K562 (cell line): Measurements from ENCODE around the gene CAMSAP3. TPM values are rescaled to one million over a fixed set of nuclear protein-coding genes. Genes with fewer than 3 reads are reported as not detected.

Source experiments
- CHD4 ChIP-seq: fragments of 200-600 bp; sonication (generic); IDR thresholded peaks from 3 replicates; pipeline ENCODE4 v1.6.1; 2012; ENCODE audit warnings: low read depth, mild to moderate bottlenecking, mixed read lengths, low read length, inconsistent platforms; ENCODE audit not compliant: insufficient read depth, insufficient replicate concordance, poor library complexity, severe bottlenecking
- KLF16 ChIP-seq: IDR thresholded peaks from 2 replicates; pipeline ENCODE4 v1.6.1; 2016; ENCODE audit warnings: antibody characterized with exemption
- MAZ ChIP-seq, 2 experiments: fragments of 450-650 bp in 1 of 2; sonication (generic) in 1 of 2; formaldehyde crosslinking; IDR thresholded peaks in 1 of 2; conservative IDR thresholded peaks in 1 of 2; 2 replicates each; pipeline versions ENCODE4 v1.4.0 to v1.5.0; 2020; ENCODE audit warnings: mild to moderate bottlenecking in 1 of 2, missing genetic modification reagents in 1 of 2
- MTA1 ChIP-seq: fragments of 450-650 bp; IDR thresholded peaks from 2 replicates; pipeline ENCODE4 v1.6.1; 2017; ENCODE audit warnings: borderline replicate concordance
- PHF8 ChIP-seq: fragments of 200-600 bp; sonication (generic); IDR thresholded peaks from 2 replicates; pipeline ENCODE4 v1.6.1; 2012; ENCODE audit warnings: mixed run types, mild to moderate bottlenecking, inconsistent platforms, low read length, moderate library complexity, borderline replicate concordance
- SIRT6 ChIP-seq: IDR thresholded peaks from one replicate; pipeline ENCODE4 v1.6.1; 2012; ENCODE audit warnings: low read depth, mild to moderate bottlenecking, control low read depth, inconsistent platforms, low read length, moderate library complexity
- TCF7 ChIP-seq: sonication (generic); IDR thresholded peaks from 2 replicates; pipeline ENCODE4 v1.6.1; 2016; ENCODE audit warnings: antibody characterized with exemption, borderline replicate concordance
- TRIM28 ChIP-seq: fragments of 450-650 bp; IDR thresholded peaks from 2 replicates; pipeline ENCODE4 v1.6.1; 2017
- ZNF507 ChIP-seq: conservative IDR thresholded peaks from 2 replicates; pipeline ENCODE4 v1.6.1; 2017; ENCODE audit warnings: missing genetic modification characterization, missing compliant biosample characterization
- ZNF830 ChIP-seq: fragments of 250-450 bp; sonication (Bioruptor Pico); IDR thresholded peaks from 2 replicates; pipeline ENCODE4 v1.5.0; 2021; ENCODE audit warnings: mild to moderate bottlenecking
- polyA plus RNA-seq, 8 experiments: library from polyadenylated mRNA; depleted of rRNA in 4 of 8; stranded (reverse) in 5 of 8; unstranded in 3 of 8; fragments of >200 nt; fragmentation: Nextera tagmentation in 2 of 8; fragmentation: Illumina TruSeq in 1 of 8; extraction: Ambion mirVana in 2 of 8; extraction: Trizol in 1 of 8; gene quantifications; 2 replicates each; pipeline versions ENCODE4 v1.2.1 to v1.2.3, GENCODE V29; 2011 to 2014; ENCODE audit warnings: inconsistent platforms in 1 of 8, missing spikeins in 1 of 8
- total RNA-seq, 7 experiments: library from RNA; depleted of rRNA in 6 of 7; stranded (reverse); fragments of >200 nt in 6 of 7; fragmentation: Illumina TruSeq in 2 of 7; extraction: Trizol in 2 of 7; gene quantifications; 2 replicates each; pipeline versions ENCODE4 v1.2.1 to v1.2.3, GENCODE V29; 2011 to 2021; ENCODE audit warnings: low replicate concordance in 1 of 7
- TF ChIP-seq, protein P1 (sequence below): fragments of 250-450 bp; sonication (Bioruptor Pico); IDR thresholded peaks from 2 replicates; pipeline ENCODE4 v1.8.0; 2022; ENCODE audit warnings: inconsistent platforms

CAMSAP3 gene
- total and polyA plus RNA-seq, 9 of the 15 experiments (the other 6 are each of a cell fraction or from before 2014, with no cell fraction given) = 0.01 to 0.89 (median 0.22) TPM; not detected in 1

DNA sequence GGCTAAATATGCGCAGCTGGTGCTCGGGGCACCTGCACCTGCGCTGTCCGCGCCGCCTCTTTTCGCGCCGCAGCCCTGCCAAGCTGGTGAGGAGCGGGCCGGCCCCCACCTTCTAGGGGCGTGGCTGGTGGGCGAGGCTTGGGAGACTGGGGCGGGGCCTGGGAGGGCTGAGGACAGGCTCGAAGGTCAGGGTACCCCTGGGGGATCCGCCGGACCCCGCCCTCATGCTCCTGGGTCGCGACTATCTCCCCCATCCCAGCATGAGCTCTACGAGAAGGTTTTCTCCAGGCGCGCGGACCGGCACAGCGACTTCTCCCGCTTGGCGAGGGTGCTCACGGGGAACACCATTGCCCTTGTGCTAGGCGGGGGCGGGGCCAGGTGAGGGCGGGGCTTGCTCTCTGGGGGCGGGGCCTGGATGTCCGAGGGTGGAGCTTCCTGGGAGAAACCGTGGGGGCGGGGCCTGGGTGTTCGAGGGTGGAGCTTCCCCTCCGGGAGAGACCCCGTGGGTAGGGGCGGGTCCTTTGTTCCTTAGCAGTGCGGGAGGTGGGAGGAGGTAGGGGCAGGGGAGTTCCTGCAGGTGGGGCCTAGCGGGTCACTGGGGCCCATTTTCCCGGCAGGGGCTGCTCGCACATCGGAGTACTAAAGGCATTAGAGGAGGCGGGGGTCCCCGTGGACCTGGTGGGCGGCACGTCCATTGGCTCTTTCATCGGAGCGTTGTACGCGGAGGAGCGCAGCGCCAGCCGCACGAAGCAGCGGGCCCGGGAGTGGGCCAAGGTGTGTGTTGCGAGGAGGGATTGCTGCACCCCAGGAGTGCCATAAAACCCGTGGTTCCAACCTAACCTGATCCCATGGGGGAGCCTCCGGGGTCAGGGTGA, 40.4 kb upstream of the CAMSAP3 start (continued):
- TF ChIP-seq CHD4 = no peak
- TF ChIP-seq, protein P1, sequence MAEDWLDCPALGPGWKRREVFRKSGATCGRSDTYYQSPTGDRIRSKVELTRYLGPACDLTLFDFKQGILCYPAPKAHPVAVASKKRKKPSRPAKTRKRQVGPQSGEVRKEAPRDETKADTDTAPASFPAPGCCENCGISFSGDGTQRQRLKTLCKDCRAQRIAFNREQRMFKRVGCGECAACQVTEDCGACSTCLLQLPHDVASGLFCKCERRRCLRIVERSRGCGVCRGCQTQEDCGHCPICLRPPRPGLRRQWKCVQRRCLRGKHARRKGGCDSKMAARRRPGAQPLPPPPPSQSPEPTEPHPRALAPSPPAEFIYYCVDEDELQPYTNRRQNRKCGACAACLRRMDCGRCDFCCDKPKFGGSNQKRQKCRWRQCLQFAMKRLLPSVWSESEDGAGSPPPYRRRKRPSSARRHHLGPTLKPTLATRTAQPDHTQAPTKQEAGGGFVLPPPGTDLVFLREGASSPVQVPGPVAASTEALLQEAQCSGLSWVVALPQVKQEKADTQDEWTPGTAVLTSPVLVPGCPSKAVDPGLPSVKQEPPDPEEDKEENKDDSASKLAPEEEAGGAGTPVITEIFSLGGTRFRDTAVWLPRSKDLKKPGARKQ (CRISPR knock-in tag) = no peak
- TF ChIP-seq MAZ (CRISPR knock-in tag; conservative IDR thresholded peaks at IDR 0.05 in 1 of 2, IDR thresholded peaks at IDR 0.05 in 1 of 2) = peak in 1 of 2 experiments; percentile 27; a peak in 1 of 4 replicates
- no peak for TF ChIP-seq TCF7
- TF ChIP-seq ZNF507 = no peak
- no peak for TF ChIP-seq PHF8
- no peak for TF ChIP-seq ZNF830 (CRISPR knock-in tag)
- TF ChIP-seq SIRT6 = no peak
- no peak for TF ChIP-seq TRIM28
- no peak for TF ChIP-seq KLF16
- TF ChIP-seq MTA1 = no peak
